Measurements from ENCODE around the gene PDE4D. TPM values are rescaled to one million over a fixed set of nuclear protein-coding genes. Genes with fewer than 3 reads are reported as not detected.

PDE4D gene
- total and polyA plus RNA-seq, 12 donors: 1.2 to 18.9 (median 2.1) TPM

DNA sequence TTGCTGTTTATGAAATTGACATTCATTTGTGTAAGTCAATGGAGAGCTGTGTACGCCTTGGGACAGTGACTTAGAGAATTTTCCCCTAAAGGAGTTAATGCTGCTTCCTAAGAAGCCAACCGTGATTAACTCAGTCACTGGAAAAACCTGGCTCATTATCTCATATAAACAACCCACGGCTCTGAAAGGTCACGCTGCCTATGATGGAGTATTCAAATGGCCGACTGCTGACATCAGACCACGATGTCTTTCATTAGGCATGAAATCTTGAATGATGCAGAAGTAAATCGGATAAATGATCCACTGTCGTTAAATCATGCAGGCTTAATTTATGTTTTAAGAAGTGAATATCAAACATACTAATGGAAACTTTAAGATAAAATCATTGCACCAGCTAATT lies 706.9 kb downstream of the PDE4D start:
- intact Hi-C loops (cut with DNase I): loop anchor here in 1 of 2 donors (5.0 kb wide), 1 partner anchor 181 kb away; no protein-coding TSS in a partner anchor
- TF ChIP-seq, protein P1, sequence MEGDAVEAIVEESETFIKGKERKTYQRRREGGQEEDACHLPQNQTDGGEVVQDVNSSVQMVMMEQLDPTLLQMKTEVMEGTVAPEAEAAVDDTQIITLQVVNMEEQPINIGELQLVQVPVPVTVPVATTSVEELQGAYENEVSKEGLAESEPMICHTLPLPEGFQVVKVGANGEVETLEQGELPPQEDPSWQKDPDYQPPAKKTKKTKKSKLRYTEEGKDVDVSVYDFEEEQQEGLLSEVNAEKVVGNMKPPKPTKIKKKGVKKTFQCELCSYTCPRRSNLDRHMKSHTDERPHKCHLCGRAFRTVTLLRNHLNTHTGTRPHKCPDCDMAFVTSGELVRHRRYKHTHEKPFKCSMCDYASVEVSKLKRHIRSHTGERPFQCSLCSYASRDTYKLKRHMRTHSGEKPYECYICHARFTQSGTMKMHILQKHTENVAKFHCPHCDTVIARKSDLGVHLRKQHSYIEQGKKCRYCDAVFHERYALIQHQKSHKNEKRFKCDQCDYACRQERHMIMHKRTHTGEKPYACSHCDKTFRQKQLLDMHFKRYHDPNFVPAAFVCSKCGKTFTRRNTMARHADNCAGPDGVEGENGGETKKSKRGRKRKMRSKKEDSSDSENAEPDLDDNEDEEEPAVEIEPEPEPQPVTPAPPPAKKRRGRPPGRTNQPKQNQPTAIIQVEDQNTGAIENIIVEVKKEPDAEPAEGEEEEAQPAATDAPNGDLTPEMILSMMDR (IDR thresholded peaks at IDR 0.05): no peak
- TF ChIP-seq POLR2A (IDR thresholded peaks at IDR 0.05): no peak
- peaks cover 0 to 8% of the 10 kb centered on the region in 2 donors for H3K4me1 ChIP-seq (replicated peaks in 1 of 2)
- H3K9me3 ChIP-seq (replicated peaks in 1 of 3): no peaks in the 10 kb centered on the region
- H3K27me3 ChIP-seq: no peaks in the 10 kb centered on the region
- DNase-seq: no peak
- H3K36me3 ChIP-seq (replicated peaks in 1 of 2): no peaks in the 10 kb centered on the region
- no peak overlapping the region for H3K27ac ChIP-seq
- WGBS, 4 donors: 47 to 60% (median 53%) methylated on average over 8 of the region's 8 CpGs
- no peak overlapping the region for H3K4me3 ChIP-seq

DNA sequence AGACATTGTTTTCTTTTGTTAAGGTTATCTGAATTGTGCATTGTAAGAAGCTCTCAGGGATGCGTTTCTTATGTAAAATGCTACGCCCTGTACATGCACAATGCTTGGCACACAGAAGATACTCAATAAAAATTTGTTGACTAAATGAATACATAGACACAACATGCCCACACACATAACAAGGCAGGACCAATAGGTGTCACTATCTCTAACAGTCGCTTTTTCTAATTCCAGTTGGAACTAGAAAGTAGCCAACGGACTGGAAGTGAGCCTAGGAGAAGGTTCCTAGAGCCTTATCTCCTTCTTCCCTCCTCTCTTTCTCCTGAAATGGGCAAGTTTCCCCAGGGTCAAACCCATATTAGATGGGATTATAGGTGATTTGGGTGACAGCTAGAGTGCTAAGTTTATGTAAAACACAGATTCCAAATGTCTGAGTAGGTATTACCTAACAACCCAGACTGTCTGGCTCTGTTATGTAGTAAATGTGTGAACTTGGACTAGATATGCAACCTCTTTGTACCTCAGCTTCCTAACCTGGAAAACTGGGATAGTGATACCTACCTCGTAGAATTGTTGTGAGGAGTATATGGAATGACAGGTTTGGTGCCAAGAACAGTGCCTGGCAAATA lies 707.7 kb downstream of the PDE4D start:
- H3K27ac ChIP-seq: no peak overlapping the region
- WGBS, 4 donors: 58 to 83% (median 78%) methylated on average over 5 of the region's 5 CpGs
- no peak for DNase-seq

DNA sequence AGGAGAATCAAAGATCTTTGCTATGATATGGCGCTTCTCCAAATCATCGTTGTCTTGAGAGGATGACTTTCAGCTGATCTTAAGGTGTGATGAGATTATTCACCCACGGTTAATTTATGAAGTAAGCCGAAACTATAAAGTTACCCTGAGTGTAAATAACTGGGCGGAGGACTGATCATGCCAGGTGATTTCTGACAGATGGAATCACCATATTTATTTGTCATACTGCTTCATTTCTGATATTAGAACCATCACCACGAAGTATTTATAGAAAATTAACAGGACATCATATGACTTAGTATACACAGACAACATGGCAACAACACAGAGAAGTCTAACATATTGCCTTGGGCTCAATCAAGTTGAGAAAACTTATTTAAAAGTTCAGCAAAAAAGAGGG lies 708.8 kb downstream of the PDE4D start:
- Histone ChIP-seq H3K9me3 (replicated peaks in 1 of 3) (no peaks in the 10 kb centered on the region), H3K27me3 (no peaks in the 10 kb centered on the region), H3K27ac (no peak overlapping the region), H3K4me3 (no peak overlapping the region), H3K36me3 (replicated peaks in 1 of 2) (no peaks in the 10 kb centered on the region), H3K4me1 (replicated peaks in 1 of 2) (peaks cover 0 to 8% of the 10 kb centered on the region in 2 donors)
- DNase-seq: no peak
- no peak for TF ChIP-seq POLR2A (IDR thresholded peaks at IDR 0.05)
- TF ChIP-seq, protein P1 (IDR thresholded peaks at IDR 0.05): no peak
- 76 to 84% (median 78%) methylated on average over 6 of the region's 6 CpGs for WGBS, 4 donors
- intact Hi-C loops (cut with DNase I): loop anchor here in 1 of 2 donors (5.0 kb wide), 1 partner anchor 183 kb away; no protein-coding TSS in a partner anchor

More for the DNA sequence above, 707.7 kb downstream of the PDE4D start:
- intact Hi-C loops (cut with DNase I): loop anchor here in 1 of 2 donors (5.0 kb wide), 1 partner anchor 181 kb away; no protein-coding TSS in a partner anchor
- H3K27me3 ChIP-seq: no peaks in the 10 kb centered on the region
- H3K9me3 ChIP-seq (replicated peaks in 1 of 3): no peaks in the 10 kb centered on the region
- H3K36me3 ChIP-seq (replicated peaks in 1 of 2): no peaks in the 10 kb centered on the region
- no peak overlapping the region for H3K4me3 ChIP-seq
- H3K4me1 ChIP-seq (replicated peaks in 1 of 2): peaks cover 0 to 8% of the 10 kb centered on the region in 2 donors
- TF ChIP-seq, protein P1 (IDR thresholded peaks at IDR 0.05): no peak

DNA sequence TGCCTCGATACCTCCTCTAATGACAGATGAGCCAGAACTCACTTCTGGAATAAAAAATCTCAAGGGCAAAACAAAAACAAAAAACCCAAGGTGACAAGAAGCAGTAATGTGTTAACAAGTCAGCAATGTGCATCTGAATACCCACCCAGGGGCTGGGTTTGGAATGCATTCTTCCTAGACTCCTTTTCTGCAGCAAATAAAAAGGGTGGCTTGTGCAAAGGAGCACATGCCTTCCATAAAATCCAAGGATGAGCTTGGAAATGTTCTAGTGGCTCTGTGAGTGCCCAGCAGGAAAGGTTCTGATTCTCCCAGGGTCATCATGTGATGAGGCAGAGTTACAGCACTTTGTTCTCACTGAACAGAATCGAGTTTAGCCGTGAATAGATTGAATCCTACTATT lies 710.8 kb downstream of the PDE4D start:
- intact Hi-C loops (cut with DNase I): no loop called here
- 84 to 91% (median 88%) methylated on average over 3 of the region's 3 CpGs for WGBS, 4 donors

More for the DNA sequence above, 710.8 kb downstream of the PDE4D start:
- Histone ChIP-seq H3K4me1 (replicated peaks in 1 of 2) (no peaks in the 10 kb centered on the region), H3K27me3 (no peaks in the 10 kb centered on the region), H3K36me3 (replicated peaks in 1 of 2) (no peaks in the 10 kb centered on the region), H3K27ac (no peak overlapping the region), H3K4me3 (no peak overlapping the region), H3K9me3 (replicated peaks in 1 of 3) (no peaks in the 10 kb centered on the region)
- no peak for DNase-seq
- no peak for TF ChIP-seq POLR2A (IDR thresholded peaks at IDR 0.05)
- TF ChIP-seq, protein P1 (IDR thresholded peaks at IDR 0.05): no peak
